ENCODE measurements around the gene THAP7.
"Not testable (repeated sequence)": the region's sequence is repeated elsewhere in the genome, so short reads cannot be mapped to it uniquely, and the experiment has no call there.

THAP7 gene

GRCh38 chr22:21001601-21002325, at the start of gene THAP7:
TSS of gene THAP7 (minus strand) at chr22:21002118. CDS start at chr22:21001911, 207 bp downstream.
- DNase-seq (ENCODE audit: low spot score), result peak; percentile 97

- no peak for DNase-seq (ENCODE audit: low spot score)
These were observed 49.4 kb upstream of the THAP7 start for GRCh38 chr22:21051145-21051830.

- not testable (repeated sequence) for DNase-seq (ENCODE audit: low spot score)
These were observed 47.0 kb upstream of the THAP7 start for GRCh38 chr22:21048965-21049364.

- not testable (repeated sequence) for DNase-seq (ENCODE audit: low spot score)
These were observed 46.5 kb upstream of the THAP7 start for GRCh38 chr22:21048448-21048847.

- DNase-seq (ENCODE audit: low spot score), result no peak
These were observed 45.8 kb upstream of the THAP7 start for GRCh38 chr22:21047730-21048129.

GRCh38 chr22:21047035-21047661, 45.2 kb upstream of the THAP7 start:
- DNase-seq (ENCODE audit: low spot score), result no peak

GRCh38 chr22:21045585-21046294, 43.8 kb upstream of the THAP7 start, which contains the start of gene LRRC74B:
TSS of gene LRRC74B (plus strand) at chr22:21045946. CDS start at chr22:21045987, 41 bp downstream.
- peak; percentile 78 for DNase-seq (ENCODE audit: low spot score)

- DNase-seq (ENCODE audit: low spot score), result peak; percentile 2
These were observed 43.1 kb upstream of the THAP7 start for GRCh38 chr22:21044931-21045584.

- no peak for DNase-seq (ENCODE audit: low spot score)
These were observed 42.1 kb upstream of the THAP7 start for GRCh38 chr22:21043860-21044535.

- DNase-seq (ENCODE audit: low spot score), result no peak
These were observed 41.3 kb upstream of the THAP7 start for GRCh38 chr22:21042978-21043859.

GRCh38 chr22:21041937-21042336, 40.0 kb upstream of the THAP7 start:
- DNase-seq (ENCODE audit: low spot score), result no peak

GRCh38 chr22:21039158-21039557, 37.2 kb upstream of the THAP7 start:
- not testable (repeated sequence) for DNase-seq (ENCODE audit: low spot score)

GRCh38 chr22:21038405-21038804, 36.5 kb upstream of the THAP7 start:
- DNase-seq (ENCODE audit: low spot score), result no peak

- DNase-seq (ENCODE audit: low spot score), result no peak
These were observed 33.1 kb upstream of the THAP7 start for GRCh38 chr22:21034989-21035388.

- no peak for DNase-seq (ENCODE audit: low spot score)
These were observed 32.0 kb upstream of the THAP7 start for GRCh38 chr22:21033895-21034294.

- DNase-seq (ENCODE audit: low spot score), result no peak
These were observed 31.2 kb upstream of the THAP7 start for GRCh38 chr22:21032868-21033688.

- DNase-seq (ENCODE audit: low spot score), result no peak
These were observed 30.3 kb upstream of the THAP7 start, which contains the start of gene SLC7A4 for GRCh38 chr22:21032037-21032867. TSS of gene SLC7A4 (minus strand) at chr22:21032561. CDS start at chr22:21031812, 749 bp downstream.

- DNase-seq (ENCODE audit: low spot score), result no peak
These were observed 29.7 kb upstream of the THAP7 start for GRCh38 chr22:21031545-21032036.
